Neutrophil (primary cell): ENCODE results near the gene LTN1.

Experiments used
- H3K27ac ChIP-seq: fragments of 200-600 bp; sonication (generic); 2 replicates; pipeline ENCODE4 v1.5.1; 2016; ENCODE audit warnings: mild to moderate bottlenecking, moderate library complexity
- H3K27me3 ChIP-seq: fragments of 200-600 bp; sonication (generic); 2 replicates; pipeline ENCODE4 v1.6.0; 2016; ENCODE audit warnings: mild to moderate bottlenecking
- H3K36me3 ChIP-seq: fragments of 200-600 bp; sonication (generic); 2 replicates; pipeline ENCODE4 v1.5.1; 2017
- H3K4me1 ChIP-seq, 2 experiments: fragments of 200-600 bp in 1 of 2; sonication (generic) in 1 of 2; 1 replicate in 1 of 2; 2 replicates in 1 of 2; pipeline versions ENCODE4 v1.5.1 to v1.6.1; 2013 to 2016; ENCODE audit warnings: low read depth in 1 of 2, low read length in 1 of 2, mild to moderate bottlenecking in 1 of 2, moderate library complexity in 1 of 2; ENCODE audit not compliant: control insufficient read depth in 1 of 2, insufficient read depth in 1 of 2
- H3K4me3 ChIP-seq, 2 experiments: fragments of 200-600 bp in 1 of 2; sonication (generic) in 1 of 2; 1 replicate in 1 of 2; 2 replicates in 1 of 2; pipeline ENCODE4 v1.5.1; 2013 to 2016; ENCODE audit warnings: low read depth in 1 of 2, low read length in 1 of 2, mild to moderate bottlenecking in 1 of 2, moderate library complexity in 1 of 2
- H3K9me3 ChIP-seq: fragments of 200-600 bp; sonication (generic); 2 replicates; pipeline ENCODE4 v1.5.1; 2016
- TF ChIP-seq, protein P1 (sequence below): fragments of 200-600 bp; sonication (generic); IDR thresholded peaks from 2 replicates; pipeline ENCODE4 v1.5.1; 2016; ENCODE audit warnings: antibody characterized with exemption

The LTN1 gene

DNA sequence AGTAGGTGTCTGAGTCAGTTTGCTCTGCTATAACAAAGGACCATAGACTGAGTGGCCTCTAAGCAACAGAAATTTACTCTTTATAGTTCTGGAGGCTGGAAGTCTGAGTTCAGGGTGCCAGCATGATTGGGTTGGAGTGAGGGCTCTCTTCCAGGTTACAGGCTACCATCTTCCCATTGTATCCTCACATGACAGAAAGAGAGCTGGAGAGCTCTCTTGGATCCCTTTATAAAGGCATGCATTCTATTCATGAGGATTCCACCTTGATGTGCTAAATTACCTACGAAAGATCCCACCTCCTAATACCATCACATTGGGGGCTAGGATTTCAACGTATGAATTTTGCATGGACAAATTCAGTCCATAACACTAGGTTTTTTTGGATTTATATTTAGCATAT is 79.6 kb downstream of the LTN1 start:
- H3K36me3 ChIP-seq, result no peaks in the 10 kb centered on the region
- no peak overlapping the region for H3K27ac ChIP-seq
- H3K4me1 ChIP-seq, result no peaks in the 10 kb centered on the region
- H3K4me3 ChIP-seq, result no peak overlapping the region
- H3K9me3 ChIP-seq, result no peaks in the 10 kb centered on the region
- H3K27me3 ChIP-seq, result peaks cover 4% of the 10 kb centered on the region
- TF ChIP-seq, protein P1, sequence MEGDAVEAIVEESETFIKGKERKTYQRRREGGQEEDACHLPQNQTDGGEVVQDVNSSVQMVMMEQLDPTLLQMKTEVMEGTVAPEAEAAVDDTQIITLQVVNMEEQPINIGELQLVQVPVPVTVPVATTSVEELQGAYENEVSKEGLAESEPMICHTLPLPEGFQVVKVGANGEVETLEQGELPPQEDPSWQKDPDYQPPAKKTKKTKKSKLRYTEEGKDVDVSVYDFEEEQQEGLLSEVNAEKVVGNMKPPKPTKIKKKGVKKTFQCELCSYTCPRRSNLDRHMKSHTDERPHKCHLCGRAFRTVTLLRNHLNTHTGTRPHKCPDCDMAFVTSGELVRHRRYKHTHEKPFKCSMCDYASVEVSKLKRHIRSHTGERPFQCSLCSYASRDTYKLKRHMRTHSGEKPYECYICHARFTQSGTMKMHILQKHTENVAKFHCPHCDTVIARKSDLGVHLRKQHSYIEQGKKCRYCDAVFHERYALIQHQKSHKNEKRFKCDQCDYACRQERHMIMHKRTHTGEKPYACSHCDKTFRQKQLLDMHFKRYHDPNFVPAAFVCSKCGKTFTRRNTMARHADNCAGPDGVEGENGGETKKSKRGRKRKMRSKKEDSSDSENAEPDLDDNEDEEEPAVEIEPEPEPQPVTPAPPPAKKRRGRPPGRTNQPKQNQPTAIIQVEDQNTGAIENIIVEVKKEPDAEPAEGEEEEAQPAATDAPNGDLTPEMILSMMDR, result no peak

DNA sequence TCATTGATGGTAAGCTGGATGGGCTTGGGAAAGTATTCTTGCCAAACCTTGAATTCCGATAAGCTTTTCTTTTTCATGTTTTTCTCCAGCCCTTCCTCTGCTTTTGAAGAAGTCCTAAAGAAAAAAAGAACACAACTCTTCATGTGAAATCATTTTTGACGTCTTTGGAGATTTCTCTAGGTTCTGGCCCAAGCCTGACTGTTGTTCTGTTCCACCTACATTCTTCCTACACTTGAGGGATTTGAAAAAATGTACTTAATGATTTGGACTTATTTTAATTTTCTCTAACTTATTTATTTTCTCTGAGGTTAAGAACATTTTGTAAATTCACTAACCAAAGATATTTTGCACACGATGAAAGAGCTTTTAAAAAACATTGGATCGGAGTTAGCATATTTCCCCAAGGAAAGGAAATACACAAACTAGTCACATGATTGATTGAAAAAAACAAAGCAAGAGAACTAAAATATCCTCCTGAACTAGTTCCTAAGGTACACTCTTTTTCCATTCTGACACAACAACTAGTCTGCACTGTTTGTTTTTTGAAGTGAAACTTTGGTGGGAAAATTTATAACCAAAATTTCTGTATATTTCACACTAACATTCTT is 82.3 kb downstream of the LTN1 start:
- TF ChIP-seq, protein P1, result no peak
- no peak overlapping the region for H3K4me3 ChIP-seq
- H3K4me1 ChIP-seq, result no peaks in the 10 kb centered on the region
- no peak overlapping the region for H3K27ac ChIP-seq
- no peaks in the 10 kb centered on the region for H3K9me3 ChIP-seq
- H3K27me3 ChIP-seq, result peaks cover 4% of the 10 kb centered on the region
- no peaks in the 10 kb centered on the region for H3K36me3 ChIP-seq

DNA sequence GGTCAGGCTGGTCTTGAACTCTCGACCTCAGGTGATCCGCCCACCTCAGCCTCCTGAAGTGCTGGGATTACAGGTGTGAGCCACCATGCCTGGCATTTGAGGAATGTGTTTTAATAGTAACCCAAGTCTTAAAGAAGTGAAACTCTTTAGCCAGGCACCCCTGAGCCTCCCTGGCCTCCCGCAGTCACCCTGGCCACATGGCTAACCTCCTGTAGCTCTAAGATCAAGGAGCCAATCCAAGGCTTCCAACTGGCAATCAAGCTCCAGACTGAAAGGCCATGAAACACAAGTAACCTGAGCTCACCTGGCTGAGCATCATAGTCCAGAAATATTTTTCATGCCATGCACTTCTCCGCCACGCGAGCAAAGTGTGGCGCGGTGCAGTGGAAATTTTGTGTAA is 84.3 kb downstream of the LTN1 start:
- no peaks in the 10 kb centered on the region for H3K4me1 ChIP-seq
- TF ChIP-seq, protein P1, result no peak
- no peak overlapping the region for H3K4me3 ChIP-seq
- no peaks in the 10 kb centered on the region for H3K36me3 ChIP-seq
- H3K27ac ChIP-seq, result no peak overlapping the region
- no peaks in the 10 kb centered on the region for H3K9me3 ChIP-seq
- peaks cover 4% of the 10 kb centered on the region for H3K27me3 ChIP-seq

DNA sequence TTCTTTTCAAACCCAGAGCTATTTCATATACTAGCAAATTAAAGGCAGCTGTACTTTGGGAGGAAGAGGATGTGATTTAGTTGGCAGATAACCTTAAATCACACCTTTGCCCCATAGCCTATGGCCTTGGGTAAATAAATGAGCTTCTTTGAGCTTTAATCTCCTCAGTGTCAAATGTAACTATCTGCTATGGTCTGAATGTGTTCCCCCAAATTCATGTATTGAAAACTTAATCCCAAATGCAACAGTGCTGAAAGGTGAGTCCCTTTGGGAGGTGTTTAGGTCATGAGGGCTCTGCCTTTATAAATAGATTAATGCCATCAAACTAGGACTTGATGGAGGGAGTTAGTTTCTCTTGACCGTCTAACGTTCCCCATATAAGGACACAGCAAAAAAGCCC is 85.8 kb downstream of the LTN1 start:
- no peak overlapping the region for H3K27ac ChIP-seq
- H3K36me3 ChIP-seq, result no peaks in the 10 kb centered on the region
- TF ChIP-seq, protein P1, result no peak
- no peak overlapping the region for H3K4me3 ChIP-seq
- no peaks in the 10 kb centered on the region for H3K9me3 ChIP-seq
- no peaks in the 10 kb centered on the region for H3K4me1 ChIP-seq
- H3K27me3 ChIP-seq, result peaks cover 4% of the 10 kb centered on the region

DNA sequence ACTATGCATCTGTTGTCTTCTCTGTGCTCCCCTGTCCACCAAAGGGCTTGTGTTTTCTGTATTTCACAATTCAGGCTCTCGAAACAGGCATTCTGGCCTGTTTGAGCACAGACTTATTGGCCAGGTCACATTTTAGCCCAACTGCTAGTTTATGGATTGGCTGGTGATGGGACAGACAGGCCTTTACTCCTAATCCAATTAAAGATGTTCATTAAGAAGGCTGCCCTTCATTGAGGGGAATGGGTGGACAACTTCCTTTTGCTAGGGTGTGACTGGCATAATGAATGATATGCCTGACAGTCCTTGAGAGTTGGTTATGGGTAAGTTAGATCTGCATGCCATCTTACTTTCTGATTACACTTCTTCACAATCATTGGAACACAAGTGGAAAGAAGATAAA is 86.4 kb downstream of the LTN1 start:
- H3K27ac ChIP-seq, result no peak overlapping the region
- H3K9me3 ChIP-seq, result no peaks in the 10 kb centered on the region
- H3K36me3 ChIP-seq, result no peaks in the 10 kb centered on the region
- peaks cover 2% of the 10 kb centered on the region for H3K27me3 ChIP-seq
- TF ChIP-seq, protein P1, result no peak
- H3K4me3 ChIP-seq, result no peak overlapping the region
- H3K4me1 ChIP-seq, result no peaks in the 10 kb centered on the region
